ENCODE results near the gene PELI1.

PELI1 gene

DNA sequence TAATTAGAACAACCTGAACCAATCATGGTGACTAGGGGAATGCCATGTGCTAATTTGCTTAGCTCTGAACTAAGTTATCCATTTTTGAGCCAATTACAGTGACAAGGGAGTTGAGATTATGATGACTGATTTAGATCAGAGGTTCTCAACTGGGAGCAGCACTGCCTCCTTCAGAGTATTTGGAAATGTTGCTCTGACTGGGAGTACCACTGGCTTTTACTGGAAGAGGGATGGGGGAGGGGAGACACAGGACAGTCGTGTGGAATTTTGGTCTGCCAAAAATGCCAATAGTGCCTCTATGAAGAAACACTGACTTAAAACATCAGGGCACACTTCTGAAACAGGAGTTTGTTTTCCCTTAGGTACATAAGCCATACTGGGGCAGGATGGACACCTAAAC, 76.9 kb downstream of the PELI1 start:
- CTCF ChIA-PET, result no interaction called here
- no peak for DNase-seq (ENCODE audit: extremely low spot score)
- POLR2A ChIA-PET, result no interaction called here
- TF ChIP-seq, protein P1, sequence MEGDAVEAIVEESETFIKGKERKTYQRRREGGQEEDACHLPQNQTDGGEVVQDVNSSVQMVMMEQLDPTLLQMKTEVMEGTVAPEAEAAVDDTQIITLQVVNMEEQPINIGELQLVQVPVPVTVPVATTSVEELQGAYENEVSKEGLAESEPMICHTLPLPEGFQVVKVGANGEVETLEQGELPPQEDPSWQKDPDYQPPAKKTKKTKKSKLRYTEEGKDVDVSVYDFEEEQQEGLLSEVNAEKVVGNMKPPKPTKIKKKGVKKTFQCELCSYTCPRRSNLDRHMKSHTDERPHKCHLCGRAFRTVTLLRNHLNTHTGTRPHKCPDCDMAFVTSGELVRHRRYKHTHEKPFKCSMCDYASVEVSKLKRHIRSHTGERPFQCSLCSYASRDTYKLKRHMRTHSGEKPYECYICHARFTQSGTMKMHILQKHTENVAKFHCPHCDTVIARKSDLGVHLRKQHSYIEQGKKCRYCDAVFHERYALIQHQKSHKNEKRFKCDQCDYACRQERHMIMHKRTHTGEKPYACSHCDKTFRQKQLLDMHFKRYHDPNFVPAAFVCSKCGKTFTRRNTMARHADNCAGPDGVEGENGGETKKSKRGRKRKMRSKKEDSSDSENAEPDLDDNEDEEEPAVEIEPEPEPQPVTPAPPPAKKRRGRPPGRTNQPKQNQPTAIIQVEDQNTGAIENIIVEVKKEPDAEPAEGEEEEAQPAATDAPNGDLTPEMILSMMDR (IDR thresholded peaks at IDR 0.05; ENCODE audit: control extremely low read depth, extremely low read depth, low read depth, missing control alignments), result no peak

DNA sequence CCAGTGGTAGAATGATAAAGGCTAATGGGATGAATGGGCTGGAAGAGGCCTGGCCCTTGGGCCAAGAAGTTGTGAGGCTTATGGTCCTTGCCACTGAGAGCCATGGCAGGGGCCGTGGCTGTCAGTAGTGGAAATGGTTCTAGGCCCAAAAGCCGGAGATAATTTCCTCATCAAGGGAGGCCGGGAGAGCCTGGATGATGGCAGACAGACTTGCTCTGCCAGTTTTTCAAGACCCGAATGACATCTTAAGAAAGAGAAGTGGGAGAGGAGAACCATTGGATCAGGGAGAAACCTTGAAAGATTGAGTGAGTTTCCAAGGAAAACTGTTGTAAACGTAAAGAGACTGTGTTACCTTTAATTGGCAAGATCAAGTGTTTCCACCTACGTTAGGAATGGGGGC, 78.7 kb downstream of the PELI1 start:
- DNase-seq (ENCODE audit: extremely low spot score), result no peak
- ChIA-PET CTCF (interaction anchor here (1.8 kb wide), 1 partner anchor 20 kb away, joined by 5 read pairs; no protein-coding TSS in a partner anchor), POLR2A (no interaction called here)
- TF ChIP-seq, protein P1 (IDR thresholded peaks at IDR 0.05; ENCODE audit: control extremely low read depth, extremely low read depth, low read depth, missing control alignments), result no peak

DNA sequence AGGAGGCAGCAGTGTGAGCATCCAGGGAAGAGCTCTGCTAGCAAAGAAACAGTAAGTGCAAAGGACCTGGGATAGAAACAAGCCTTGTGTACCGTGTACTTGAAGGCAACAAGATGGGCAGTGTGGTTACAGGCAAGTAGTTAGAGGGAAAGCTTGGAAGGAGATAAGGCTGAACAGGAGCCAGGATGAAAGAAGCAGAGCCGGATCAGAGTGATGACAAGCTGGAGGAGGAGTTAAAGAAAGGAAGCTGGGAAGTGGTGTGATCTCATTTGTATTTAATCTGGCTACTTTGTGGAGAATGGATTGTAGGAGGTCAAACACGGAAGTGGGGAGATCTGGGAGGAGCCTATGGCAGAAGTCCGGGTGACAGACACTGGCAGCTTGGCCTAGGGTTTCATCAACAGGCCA, 80.3 kb downstream of the PELI1 start:
- TF ChIP-seq, protein P1 (IDR thresholded peaks at IDR 0.05; ENCODE audit: control extremely low read depth, extremely low read depth, low read depth, missing control alignments), result no peak
- no peak for DNase-seq (ENCODE audit: extremely low spot score)
- CTCF ChIA-PET, result interaction anchor here (1.4 to 4.4 kb wide), 4 partner anchors 10 to 424 kb away, joined by 3 to 24 read pairs (median 6); no protein-coding TSS in a partner anchor
- POLR2A ChIA-PET, result no interaction called here

DNA sequence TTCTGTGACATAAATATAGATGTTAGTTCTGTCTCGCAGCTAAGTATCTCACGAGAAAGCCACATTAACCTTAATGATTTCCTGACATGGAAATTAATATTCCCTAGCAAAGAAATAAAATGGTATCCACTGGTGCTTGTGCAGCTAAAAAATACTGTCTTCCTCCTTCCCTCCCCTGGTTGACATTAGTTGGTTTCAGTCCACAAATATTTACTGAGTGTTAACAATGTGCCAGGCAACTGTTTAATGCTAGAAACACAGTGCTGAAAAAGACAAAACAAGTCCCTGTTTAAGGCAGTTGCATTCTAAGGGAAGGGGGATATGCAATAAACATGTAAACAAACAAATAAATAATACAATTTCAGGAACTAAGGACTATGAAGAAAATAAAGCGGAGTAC, 80.8 kb downstream of the PELI1 start:
- ChIA-PET POLR2A (no interaction called here), CTCF (interaction anchor here (1.2 to 4.4 kb wide), 6 partner anchors 10 to 425 kb away, joined by 3 to 24 read pairs (median 5); no protein-coding TSS in a partner anchor)
- DNase-seq (ENCODE audit: extremely low spot score), result no peak
- TF ChIP-seq, protein P1 (IDR thresholded peaks at IDR 0.05; ENCODE audit: control extremely low read depth, extremely low read depth, low read depth, missing control alignments), result no peak

DNA sequence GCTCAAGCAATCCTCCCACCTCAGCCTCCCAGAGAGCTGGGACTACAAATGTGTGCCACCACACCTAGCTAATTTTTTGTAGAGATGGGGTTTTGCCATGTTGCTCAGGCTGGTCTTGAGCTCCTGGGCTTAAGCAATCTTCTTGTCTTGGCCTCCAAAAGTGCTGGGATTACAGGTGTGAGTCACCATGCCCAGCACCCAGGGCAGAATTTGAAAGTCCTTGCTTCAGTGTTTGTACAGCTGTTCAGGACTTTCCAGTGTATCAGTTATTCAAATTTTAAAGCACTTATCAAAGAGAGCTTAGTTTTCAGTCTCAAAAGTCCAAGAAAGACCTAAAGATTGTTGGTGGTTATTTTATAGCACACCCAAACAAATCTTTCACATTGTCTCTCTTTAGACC, 81.4 kb downstream of the PELI1 start:
- no peak for DNase-seq (ENCODE audit: extremely low spot score)
- ChIA-PET POLR2A (no interaction called here), CTCF (interaction anchor here (1.2 to 4.4 kb wide), 6 partner anchors 11 to 425 kb away, joined by 3 to 24 read pairs (median 5); no protein-coding TSS in a partner anchor)
- TF ChIP-seq, protein P1 (IDR thresholded peaks at IDR 0.05; ENCODE audit: control extremely low read depth, extremely low read depth, low read depth, missing control alignments), result no peak

DNA sequence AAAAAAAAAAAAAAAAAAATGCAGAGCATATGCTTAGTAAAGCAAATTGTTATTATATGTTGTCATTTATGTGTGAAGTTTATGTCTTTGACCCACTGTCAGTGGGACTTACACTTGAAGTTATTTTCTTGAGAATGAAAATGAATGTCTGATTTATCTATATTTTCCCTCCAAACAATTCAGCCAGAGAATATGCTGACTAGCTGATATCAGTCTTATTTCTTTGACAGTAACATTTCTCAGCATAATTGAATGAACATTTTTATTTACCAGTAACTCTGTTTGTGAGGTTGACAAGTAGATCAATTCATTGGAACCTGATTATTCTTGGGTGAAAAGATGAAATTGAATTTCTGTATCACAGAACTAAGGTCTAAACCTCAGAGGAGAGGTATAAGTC, 85.0 kb downstream of the PELI1 start:
- ChIA-PET POLR2A (no interaction called here), CTCF (interaction anchor here (0.8 to 3.8 kb wide), 5 partner anchors 9 to 429 kb away, joined by 3 to 17 read pairs (median 5); no protein-coding TSS in a partner anchor)
- no peak for DNase-seq (ENCODE audit: extremely low spot score)
- TF ChIP-seq, protein P1 (IDR thresholded peaks at IDR 0.05; ENCODE audit: control extremely low read depth, extremely low read depth, low read depth, missing control alignments), result no peak

Measured in GM10248 (cell line).